Panc1 (cell line): ENCODE results near the gene TBCD.

Experiments
- CTCF ChIP-seq: fragments of 450-650 bp; IDR thresholded peaks from 2 replicates; pipeline ENCODE4 v1.5.1; 2017; ENCODE audit warnings: mild to moderate bottlenecking
- POLR2AphosphoS5 ChIP-seq: IDR thresholded peaks from 2 replicates; pipeline ENCODE4 v1.6.1; 2012; ENCODE audit warnings: mild to moderate bottlenecking, low read depth, low read length, moderate library complexity

GRCh38 chr17:82915757-82916027 is 163.8 kb downstream of the TBCD start:
- TF ChIP-seq POLR2AphosphoS5 (no peak), CTCF (no peak)
